Islet precursor cell (in vitro differentiated cells): ENCODE results near the gene LEF1.
A peak's percentile ranks its signal among the peaks of the same experiment; 100 is the strongest.

Experiments used
- DNase-seq: peaks from one replicate; pipeline ENCODE4 v3.0.0-alpha.2; 2018

The LEF1 gene

GRCh38 chr4:108174856-108175255 is 6.1 kb upstream of the LEF1 start:
- DNase-seq: no peak

- no peak for DNase-seq
Measured at GRCh38 chr4:108173599-108174057, 4.9 kb upstream of the LEF1 start.

GRCh38 chr4:108172753-108173598 is 4.2 kb upstream of the LEF1 start:
- peak; percentile 82 for DNase-seq

GRCh38 chr4:108172231-108172752 is 3.6 kb upstream of the LEF1 start:
- peak; percentile 80 for DNase-seq

- DNase-seq: peak; percentile 78
Measured at GRCh38 chr4:108171339-108172230, 2.9 kb upstream of the LEF1 start.

GRCh38 chr4:108170631-108171338 is 2.1 kb upstream of the LEF1 start:
- no peak for DNase-seq

GRCh38 chr4:108169664-108170063 is 932 bp upstream of the LEF1 start:
- DNase-seq: no peak

GRCh38 chr4:108168160-108168670 is 517 bp downstream of the LEF1 start:
- DNase-seq: no peak

GRCh38 chr4:108166441-108167315 is 2.1 kb downstream of the LEF1 start:
- peak; percentile 81 for DNase-seq

GRCh38 chr4:108166038-108166437 is 2.7 kb downstream of the LEF1 start:
- no peak for DNase-seq

- DNase-seq: no peak
Measured at GRCh38 chr4:108165586-108165985, 3.1 kb downstream of the LEF1 start.

- no peak for DNase-seq
Measured at GRCh38 chr4:108163351-108163750, 5.4 kb downstream of the LEF1 start.

GRCh38 chr4:108160741-108161352 is 7.9 kb downstream of the LEF1 start:
- DNase-seq: no peak

GRCh38 chr4:108159845-108160244 is 8.9 kb downstream of the LEF1 start:
- no peak for DNase-seq

GRCh38 chr4:108157655-108158054 is 11.1 kb downstream of the LEF1 start:
- no peak for DNase-seq

GRCh38 chr4:108156391-108156790 is 12.3 kb downstream of the LEF1 start:
- no peak for DNase-seq

GRCh38 chr4:108155373-108155772 is 13.4 kb downstream of the LEF1 start:
- DNase-seq: peak; percentile 68

GRCh38 chr4:108152980-108153379 is 15.8 kb downstream of the LEF1 start:
- no peak for DNase-seq

- DNase-seq: no peak
Measured at GRCh38 chr4:108149588-108150380, 18.9 kb downstream of the LEF1 start.

- no peak for DNase-seq
Measured at GRCh38 chr4:108148316-108148715, 20.4 kb downstream of the LEF1 start.
